AG04450 (cell line): Measurements from ENCODE around the gene DENND1B. TPM values are rescaled to one million over a fixed set of nuclear protein-coding genes. Genes with fewer than 3 reads are reported as not detected.

ENCODE experiments used
- CTCF ChIA-PET: fragments of 300-600, 350-600 bp; formaldehyde crosslinking; extraction: SDS; loops from one replicate; lab custom pipeline; 2022; ENCODE audit warnings: antibody characterized with exemption, inconsistent platforms; lab: Charles Lee
- POLR2A ChIA-PET: fragments of 350-600 bp; formaldehyde crosslinking; extraction: SDS; loops from one replicate; lab custom pipeline; 2021; ENCODE audit warnings: antibody characterized with exemption, inconsistent platforms; lab: Yijun Ruan, JAX
- DNase-seq: peaks from one replicate; pipeline ENCODE4 v3.0.0-alpha.2; 2011; ENCODE audit warnings: low read depth, low spot score
- H3K27ac ChIP-seq: one replicate; pipeline ENCODE4 v1.5.1; 2012; ENCODE audit warnings: low read depth, low read length, control low read depth
- H3K27me3 ChIP-seq: one replicate; pipeline ENCODE4 v1.6.0; 2012; ENCODE audit warnings: low read length; ENCODE audit not compliant: control insufficient read depth, insufficient read depth
- H3K4me3 ChIP-seq: 2 replicates; pipeline ENCODE4 v1.5.1; 2011; ENCODE audit warnings: mild to moderate bottlenecking, low read depth, low read length, control low read depth
- H3K9me3 ChIP-seq: 2 replicates; pipeline ENCODE4 v1.5.1; 2012; ENCODE audit warnings: low read length; ENCODE audit not compliant: control insufficient read depth, insufficient read depth
- CTCF ChIP-seq: IDR thresholded peaks from 2 replicates; pipeline ENCODE4 v1.5.1; 2011; ENCODE audit warnings: low read depth, low read length, control low read depth, inconsistent platforms
- polyA plus RNA-seq: library from polyadenylated mRNA; depleted of rRNA; stranded (reverse); fragments of >200 nt; gene quantifications from 2 replicates; pipeline ENCODE4 v1.2.3, GENCODE V29; 2011

Gene DENND1B
- polyA plus RNA-seq, 1 experiment, result 17.7 TPM

GRCh38 chr1:197744979-197745378 is 30.3 kb downstream of the DENND1B start:
- no peaks in the 10 kb centered on the region for H3K9me3 ChIP-seq
- ChIA-PET CTCF (interaction anchor here (0.7 to 0.8 kb wide), 2 partner anchors 28 to 1062 kb away, joined by 3 read pairs; no protein-coding TSS in a partner anchor), POLR2A (no interaction called here)
- no peaks in the 10 kb centered on the region for H3K27me3 ChIP-seq
- no peak overlapping the region for H3K27ac ChIP-seq
- no peak overlapping the region for H3K4me3 ChIP-seq
- no peak for DNase-seq
- TF ChIP-seq CTCF, result no peak

DNA sequence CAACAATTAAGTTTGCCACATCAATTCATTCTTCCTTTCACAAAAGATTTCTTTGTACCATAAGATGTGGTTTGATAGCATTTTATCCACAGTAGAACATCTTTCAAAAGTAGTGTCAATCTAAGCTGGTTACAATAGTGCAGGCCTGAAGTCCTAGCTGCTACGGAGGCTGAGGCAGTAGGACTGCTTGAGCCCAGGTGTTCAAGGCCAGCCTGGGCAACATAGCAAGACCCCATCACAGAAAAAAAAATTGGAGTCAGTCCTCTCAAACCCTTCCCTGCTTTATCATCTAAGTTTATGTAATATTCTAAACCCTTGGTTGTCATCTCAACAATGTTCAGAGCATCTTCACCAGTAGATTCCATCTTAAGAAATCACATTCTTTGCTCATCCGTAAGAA is 31.7 kb downstream of the DENND1B start:
- no peak for TF ChIP-seq CTCF
- Histone ChIP-seq H3K9me3 (no peaks in the 10 kb centered on the region), H3K27ac (no peak overlapping the region), H3K4me3 (no peak overlapping the region), H3K27me3 (no peaks in the 10 kb centered on the region)
- DNase-seq, result no peak
- POLR2A ChIA-PET, result no interaction called here
- CTCF ChIA-PET, result no interaction called here

- TF ChIP-seq CTCF, result no peak
- Histone ChIP-seq H3K27ac (no peak overlapping the region), H3K9me3 (no peaks in the 10 kb centered on the region), H3K4me3 (no peak overlapping the region), H3K27me3 (no peaks in the 10 kb centered on the region)
- POLR2A ChIA-PET, result no interaction called here
- no peak for DNase-seq
- CTCF ChIA-PET, result interaction anchor here (2.1 kb wide), 1 partner anchor 128 kb away, joined by 5 read pairs; no protein-coding TSS in a partner anchor
These were observed 34.3 kb downstream of the DENND1B start for GRCh38 chr1:197740992-197741391.

DNA sequence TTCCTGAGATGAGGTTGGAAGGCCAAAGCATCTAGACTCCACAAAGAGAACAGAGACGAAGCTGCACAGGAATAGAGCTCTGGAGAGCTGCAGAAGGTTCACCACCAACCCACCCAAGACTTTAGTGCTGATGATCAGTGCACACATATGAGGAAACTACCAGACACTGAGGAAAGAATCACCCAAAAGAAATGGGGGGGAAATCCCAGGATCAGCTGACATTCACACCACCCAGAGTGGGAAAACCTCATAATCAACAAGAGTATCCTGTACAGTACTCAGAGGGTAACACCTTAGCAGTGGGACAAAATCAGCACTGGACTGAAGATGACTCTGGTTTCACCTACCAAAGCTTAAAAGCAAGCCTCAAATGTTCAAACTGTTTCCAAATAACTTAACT is 36.4 kb downstream of the DENND1B start:
- Histone ChIP-seq H3K27me3 (no peaks in the 10 kb centered on the region), H3K9me3 (peaks cover 2% of the 10 kb centered on the region; the same call in 1 of the 2 replicates), H3K4me3 (no peak overlapping the region), H3K27ac (no peak overlapping the region)
- TF ChIP-seq CTCF, result no peak
- DNase-seq, result no peak
- ChIA-PET POLR2A (no interaction called here), CTCF (interaction anchor here (2.1 kb wide), 1 partner anchor 130 kb away, joined by 5 read pairs; no protein-coding TSS in a partner anchor)

- TF ChIP-seq CTCF, result no peak
- DNase-seq, result no peak
- Histone ChIP-seq H3K27me3 (no peaks in the 10 kb centered on the region), H3K27ac (no peak overlapping the region), H3K9me3 (peaks cover 2% of the 10 kb centered on the region; the same call in 1 of the 2 replicates), H3K4me3 (no peak overlapping the region)
- ChIA-PET POLR2A (no interaction called here), CTCF (interaction anchor here (1.7 kb wide), 1 partner anchor 131 kb away, joined by 6 read pairs; no protein-coding TSS in a partner anchor)
These were observed 37.4 kb downstream of the DENND1B start for GRCh38 chr1:197737916-197738315.
